AG10803 (cell line): ENCODE measurements around the gene DSCAML1.

Experiments
- DNase-seq: peaks from one replicate; pipeline ENCODE4 v3.0.0; 2010; ENCODE audit warnings: low read depth
- H3K4me3 ChIP-seq: 2 replicates; pipeline ENCODE4 v1.5.1; 2011; ENCODE audit warnings: mild to moderate bottlenecking, low read length, control low read depth
- TF ChIP-seq, protein P1 (sequence below): conservative IDR thresholded peaks from 2 replicates; pipeline ENCODE4 v1.5.1; 2011; ENCODE audit warnings: mild to moderate bottlenecking, low read length, control low read depth, inconsistent platforms

Gene DSCAML1

DNA sequence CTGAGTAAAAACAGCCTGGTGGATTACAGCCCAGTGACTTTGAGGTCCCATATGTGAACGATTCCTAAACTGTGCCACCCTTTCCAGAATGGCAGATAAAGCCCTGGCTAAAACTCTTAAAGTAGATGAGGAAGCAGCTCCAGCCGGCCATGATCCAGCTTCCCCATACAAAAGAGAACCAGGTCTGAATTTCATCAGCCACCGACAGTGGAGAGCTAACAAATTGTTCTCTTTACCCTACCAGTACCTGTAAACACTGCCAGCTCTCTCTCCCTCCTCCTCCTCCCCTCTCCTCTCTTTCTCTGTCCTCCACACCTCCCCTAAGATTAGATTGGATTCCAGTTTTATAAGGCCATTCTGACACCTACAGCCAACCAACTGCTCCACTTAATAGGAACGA lies 176.9 kb downstream of the DSCAML1 start:
- H3K4me3 ChIP-seq, result no peak overlapping the region
- TF ChIP-seq, protein P1, sequence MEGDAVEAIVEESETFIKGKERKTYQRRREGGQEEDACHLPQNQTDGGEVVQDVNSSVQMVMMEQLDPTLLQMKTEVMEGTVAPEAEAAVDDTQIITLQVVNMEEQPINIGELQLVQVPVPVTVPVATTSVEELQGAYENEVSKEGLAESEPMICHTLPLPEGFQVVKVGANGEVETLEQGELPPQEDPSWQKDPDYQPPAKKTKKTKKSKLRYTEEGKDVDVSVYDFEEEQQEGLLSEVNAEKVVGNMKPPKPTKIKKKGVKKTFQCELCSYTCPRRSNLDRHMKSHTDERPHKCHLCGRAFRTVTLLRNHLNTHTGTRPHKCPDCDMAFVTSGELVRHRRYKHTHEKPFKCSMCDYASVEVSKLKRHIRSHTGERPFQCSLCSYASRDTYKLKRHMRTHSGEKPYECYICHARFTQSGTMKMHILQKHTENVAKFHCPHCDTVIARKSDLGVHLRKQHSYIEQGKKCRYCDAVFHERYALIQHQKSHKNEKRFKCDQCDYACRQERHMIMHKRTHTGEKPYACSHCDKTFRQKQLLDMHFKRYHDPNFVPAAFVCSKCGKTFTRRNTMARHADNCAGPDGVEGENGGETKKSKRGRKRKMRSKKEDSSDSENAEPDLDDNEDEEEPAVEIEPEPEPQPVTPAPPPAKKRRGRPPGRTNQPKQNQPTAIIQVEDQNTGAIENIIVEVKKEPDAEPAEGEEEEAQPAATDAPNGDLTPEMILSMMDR, result no peak
- DNase-seq, result no peak

DNA sequence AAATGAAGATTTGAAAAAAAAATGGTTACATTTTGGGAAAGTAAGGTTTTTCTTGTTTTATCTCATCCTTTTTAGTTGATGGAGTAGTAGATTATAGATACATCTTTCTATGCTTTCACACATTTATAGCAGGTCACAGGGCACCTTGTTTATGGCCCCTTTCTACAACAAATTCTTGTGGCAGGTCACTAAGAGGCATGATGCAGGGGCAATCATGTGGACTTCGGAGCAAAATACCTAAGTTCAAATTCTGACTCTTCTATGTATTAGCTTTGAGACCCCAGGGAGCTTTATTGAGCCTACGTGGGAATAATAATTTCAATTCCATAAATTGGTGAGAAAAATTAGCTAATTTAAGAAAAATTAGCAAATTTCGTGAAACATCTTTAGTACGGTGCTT lies 177.4 kb downstream of the DSCAML1 start:
- no peak overlapping the region for H3K4me3 ChIP-seq
- TF ChIP-seq, protein P1, result no peak
- no peak for DNase-seq

DNA sequence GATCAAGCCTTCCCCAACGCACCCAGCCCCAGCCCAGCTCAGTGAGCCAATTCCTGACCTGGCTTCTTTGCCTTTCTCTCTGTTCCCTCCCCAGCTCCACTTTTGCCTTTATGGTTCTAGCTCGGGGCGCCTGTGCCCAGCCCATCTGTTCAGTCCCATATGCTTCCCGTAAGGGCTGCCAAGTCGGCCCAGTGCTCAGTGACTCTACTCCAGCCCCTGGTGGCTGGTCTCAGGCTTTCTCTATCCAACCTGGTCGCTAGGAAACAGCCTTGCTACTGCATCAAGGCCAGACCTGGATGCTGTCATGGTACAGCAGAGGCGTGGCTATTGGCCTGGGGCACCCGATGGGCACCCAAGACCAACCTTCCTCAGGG lies 178.0 kb downstream of the DSCAML1 start:
- DNase-seq, result no peak
- H3K4me3 ChIP-seq, result no peak overlapping the region
- TF ChIP-seq, protein P1, result no peak

DNA sequence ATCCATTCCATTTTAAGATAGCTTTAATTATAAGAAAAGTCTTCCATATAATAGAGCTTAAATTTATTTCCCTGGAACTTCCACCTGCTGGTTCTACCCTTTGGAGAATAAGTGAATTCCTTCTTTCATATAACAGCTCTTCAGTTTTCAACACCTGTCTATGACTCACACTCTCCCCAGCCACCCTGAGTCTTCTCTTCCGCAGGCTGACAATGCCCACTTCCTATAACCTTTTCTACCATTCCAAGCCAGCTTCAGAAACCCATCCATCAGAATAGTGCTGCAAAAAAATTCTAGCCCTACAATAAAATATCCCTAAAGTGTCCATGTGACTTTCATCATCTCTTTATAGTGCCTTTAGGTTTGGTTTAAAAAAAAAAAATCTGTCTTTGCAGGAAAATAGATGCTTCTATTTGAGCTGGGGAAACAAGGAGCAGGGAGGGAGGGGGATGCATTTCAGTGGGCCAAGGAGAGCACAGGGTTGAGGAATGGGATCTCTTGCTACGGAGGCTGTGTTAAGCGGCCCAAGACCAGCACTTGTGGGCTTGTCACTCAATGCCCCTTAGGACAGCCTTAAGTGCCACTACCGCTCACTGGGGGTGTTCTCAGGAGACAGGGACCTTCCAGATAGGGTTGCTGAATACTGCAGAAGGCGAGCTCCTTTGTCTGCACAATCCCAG lies 178.6 kb downstream of the DSCAML1 start:
- TF ChIP-seq, protein P1, result no peak
- no peak for DNase-seq
- no peak overlapping the region for H3K4me3 ChIP-seq

DNA sequence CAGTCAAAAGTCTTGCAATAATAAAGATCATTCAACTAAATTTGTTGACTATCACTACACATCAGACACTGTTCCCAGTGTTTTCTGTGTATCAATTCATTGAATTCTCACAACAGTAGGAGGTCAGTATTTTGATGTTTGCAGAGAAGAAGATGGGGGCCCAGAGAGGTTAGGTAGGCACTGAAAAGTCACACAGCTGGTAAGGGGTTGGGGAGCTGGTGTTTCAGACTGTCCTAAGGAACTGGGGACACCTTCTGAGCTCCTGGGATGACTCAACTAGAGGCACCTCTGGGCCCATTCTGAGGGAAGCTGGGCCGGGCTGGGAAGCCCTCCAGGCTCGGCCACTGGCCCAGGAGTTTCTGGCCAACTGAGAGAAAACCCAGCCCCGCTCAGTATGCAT lies 180.0 kb downstream of the DSCAML1 start:
- TF ChIP-seq, protein P1, result no peak
- DNase-seq, result no peak

DNA sequence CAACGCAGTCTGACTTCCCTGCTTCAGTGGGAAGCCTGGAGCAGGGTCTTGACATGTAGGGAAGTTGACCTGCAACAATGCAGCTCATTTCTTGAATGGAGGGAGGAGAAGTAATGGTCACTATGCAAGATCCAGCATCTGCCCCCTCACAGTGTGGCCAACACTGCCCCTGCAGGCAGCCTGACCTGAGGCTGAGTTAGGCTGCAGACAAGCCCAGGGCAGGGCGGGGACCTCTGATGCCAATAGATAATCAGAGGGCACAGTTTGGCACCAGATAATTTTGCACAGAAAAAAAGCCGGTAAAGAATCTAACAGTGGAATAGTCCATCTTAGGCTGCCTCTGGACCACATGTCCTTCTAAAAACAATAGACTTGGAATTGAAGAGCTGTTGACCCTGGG lies 182.3 kb downstream of the DSCAML1 start:
- H3K4me3 ChIP-seq, result no peak overlapping the region
- no peak for DNase-seq
- TF ChIP-seq, protein P1, result no peak

More for the DNA sequence above, 180.0 kb downstream of the DSCAML1 start:
- H3K4me3 ChIP-seq, result no peak overlapping the region

DNA sequence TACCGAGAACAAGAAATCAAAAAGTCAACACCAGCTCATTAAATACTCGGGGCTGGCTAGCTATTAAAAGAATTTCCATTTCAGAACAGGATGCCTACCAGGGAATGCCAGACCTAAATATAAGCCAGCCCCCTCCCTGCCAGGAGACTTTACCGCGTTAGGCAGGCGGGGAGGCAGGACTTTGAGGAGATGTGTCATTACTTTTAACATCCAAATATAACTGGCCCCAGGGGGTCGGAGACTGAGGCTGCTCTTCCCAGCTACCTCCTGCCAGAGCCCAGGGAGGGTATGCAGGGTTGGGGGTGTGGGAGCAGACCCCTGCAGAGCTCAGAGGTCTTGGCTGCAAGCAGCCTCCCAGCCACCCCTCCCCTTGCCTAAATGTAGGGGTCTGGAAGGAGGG lies 183.5 kb downstream of the DSCAML1 start:
- no peak for DNase-seq
- H3K4me3 ChIP-seq, result no peak overlapping the region
- TF ChIP-seq, protein P1, result no peak
